Nephron (organoid): ENCODE results near the gene PRKAR2B.

Source experiments
- H3K27ac Mint-ChIP-seq, 3 experiments: 2 replicates each; pipeline ENCODE4 v1.8.0; 2020; ENCODE audit warnings: mixed read lengths in 3 of 3, mild to moderate bottlenecking in 2 of 3, moderate library complexity in 1 of 3
- H3K27me3 Mint-ChIP-seq: 2 replicates; pipeline ENCODE4 v1.8.0; 2021; ENCODE audit warnings: low read depth, mild to moderate bottlenecking, moderate library complexity, mixed read lengths
- H3K36me3 Mint-ChIP-seq: 2 replicates; pipeline ENCODE4 v1.8.0; 2020; ENCODE audit warnings: low read depth, mixed read lengths
- H3K4me1 Mint-ChIP-seq: 2 replicates; pipeline ENCODE4 v1.8.0; 2020; ENCODE audit warnings: mixed read lengths
- H3K4me3 Mint-ChIP-seq, 3 experiments: 2 replicates each; pipeline ENCODE4 v1.8.0; 2020; ENCODE audit warnings: mild to moderate bottlenecking in 3 of 3, mixed read lengths in 3 of 3, moderate library complexity in 2 of 3
- H3K9me3 Mint-ChIP-seq: 2 replicates; pipeline ENCODE4 v1.8.0; 2020; ENCODE audit warnings: mixed read lengths
- TF ChIP-seq, protein P1 (sequence below), 3 experiments: fragments of 200-600 bp; sonication (generic); IDR thresholded peaks; one replicate each; pipeline ENCODE4 v1.5.0; 2021; ENCODE audit warnings: antibody characterized with exemption in 3 of 3; ENCODE audit not compliant: unreplicated experiment in 3 of 3

PRKAR2B gene

DNA sequence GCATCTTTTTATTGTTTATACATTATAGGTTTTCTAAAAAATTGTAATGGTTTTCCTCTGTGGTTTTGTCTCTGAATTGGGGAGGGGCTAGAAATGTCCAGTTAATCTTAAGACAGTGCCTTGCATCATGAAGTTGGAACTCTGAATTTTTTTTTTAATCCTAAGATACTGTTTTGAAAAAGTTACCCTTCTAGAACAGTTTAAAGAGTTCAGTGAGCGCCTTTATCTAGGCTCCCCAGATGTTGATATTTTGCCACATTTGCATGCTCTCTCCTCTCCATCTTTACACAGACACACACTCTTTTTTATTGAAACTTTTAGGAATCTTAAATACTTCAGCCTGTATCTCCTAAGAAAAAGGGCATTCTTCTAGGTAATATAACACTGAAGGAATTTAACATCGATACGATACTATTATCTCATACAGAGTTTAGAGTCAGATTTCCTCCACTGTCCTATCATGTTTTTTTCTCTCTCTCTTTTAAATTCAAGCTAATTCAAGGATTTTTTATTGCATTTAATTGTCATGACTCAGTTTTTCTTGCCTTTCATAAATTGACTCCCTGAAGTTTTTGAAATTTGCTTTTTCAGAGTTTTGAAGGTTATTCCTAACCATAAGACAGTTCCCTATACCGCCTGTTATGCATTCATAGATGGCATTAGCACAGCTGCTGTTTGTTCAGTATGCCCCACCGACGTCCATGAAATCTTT, 31.5 kb downstream of the PRKAR2B start:
- no peaks in the 10 kb centered on the region for H3K27me3 Mint-ChIP-seq
- TF ChIP-seq, protein P1, sequence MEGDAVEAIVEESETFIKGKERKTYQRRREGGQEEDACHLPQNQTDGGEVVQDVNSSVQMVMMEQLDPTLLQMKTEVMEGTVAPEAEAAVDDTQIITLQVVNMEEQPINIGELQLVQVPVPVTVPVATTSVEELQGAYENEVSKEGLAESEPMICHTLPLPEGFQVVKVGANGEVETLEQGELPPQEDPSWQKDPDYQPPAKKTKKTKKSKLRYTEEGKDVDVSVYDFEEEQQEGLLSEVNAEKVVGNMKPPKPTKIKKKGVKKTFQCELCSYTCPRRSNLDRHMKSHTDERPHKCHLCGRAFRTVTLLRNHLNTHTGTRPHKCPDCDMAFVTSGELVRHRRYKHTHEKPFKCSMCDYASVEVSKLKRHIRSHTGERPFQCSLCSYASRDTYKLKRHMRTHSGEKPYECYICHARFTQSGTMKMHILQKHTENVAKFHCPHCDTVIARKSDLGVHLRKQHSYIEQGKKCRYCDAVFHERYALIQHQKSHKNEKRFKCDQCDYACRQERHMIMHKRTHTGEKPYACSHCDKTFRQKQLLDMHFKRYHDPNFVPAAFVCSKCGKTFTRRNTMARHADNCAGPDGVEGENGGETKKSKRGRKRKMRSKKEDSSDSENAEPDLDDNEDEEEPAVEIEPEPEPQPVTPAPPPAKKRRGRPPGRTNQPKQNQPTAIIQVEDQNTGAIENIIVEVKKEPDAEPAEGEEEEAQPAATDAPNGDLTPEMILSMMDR (IDR thresholded peaks at IDR 0.05; ENCODE audit: unreplicated experiment in 3 of 3), result no peak
- no peak overlapping the region for H3K27ac Mint-ChIP-seq
- H3K4me3 Mint-ChIP-seq, result no peak overlapping the region
- no peaks in the 10 kb centered on the region for H3K9me3 Mint-ChIP-seq
- H3K36me3 Mint-ChIP-seq, result no peaks in the 10 kb centered on the region
- peaks cover 4% of the 10 kb centered on the region for H3K4me1 Mint-ChIP-seq

DNA sequence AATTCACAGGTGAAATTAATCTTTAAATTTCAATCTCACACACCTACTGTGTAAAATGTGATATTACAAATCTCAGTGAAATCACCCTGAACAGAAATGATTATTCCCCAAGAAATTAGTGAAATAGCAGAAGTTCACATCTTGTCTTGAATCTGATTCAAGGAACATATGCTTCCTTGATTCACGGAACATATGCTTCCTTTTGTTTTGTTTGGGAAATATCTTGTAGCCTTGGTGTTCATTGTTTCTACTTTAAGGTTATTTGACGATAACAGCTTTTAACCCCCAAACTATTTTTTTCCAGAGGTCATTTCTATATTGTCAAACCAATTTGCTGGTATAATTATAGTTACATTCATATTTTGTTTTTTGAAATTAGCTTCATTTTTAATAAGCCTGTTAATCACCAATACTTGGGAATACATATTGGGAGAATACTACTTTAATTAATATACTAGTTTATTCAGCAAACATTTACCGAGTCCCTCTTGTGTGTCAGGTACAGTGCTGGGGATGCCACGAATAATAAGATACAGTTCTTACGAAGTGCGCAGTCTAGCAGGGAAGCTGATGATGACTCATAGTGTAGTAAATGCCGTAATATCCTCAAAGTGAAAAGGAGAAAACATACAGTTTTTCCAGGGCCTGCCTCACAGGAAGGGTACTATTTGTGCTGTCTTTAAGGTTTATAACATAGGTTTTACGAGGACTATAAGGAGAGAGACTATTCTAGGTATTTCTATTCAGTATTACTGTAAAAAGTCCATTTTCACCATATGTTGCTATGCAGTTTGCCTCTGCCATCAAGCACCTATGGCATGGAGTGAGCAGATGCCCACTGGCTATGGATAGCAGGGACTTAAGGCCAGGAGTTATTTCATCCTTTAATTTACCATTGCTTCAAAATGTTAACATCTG, 32.5 kb downstream of the PRKAR2B start:
- no peaks in the 10 kb centered on the region for H3K27me3 Mint-ChIP-seq
- H3K4me1 Mint-ChIP-seq, result peaks cover 4% of the 10 kb centered on the region
- H3K9me3 Mint-ChIP-seq, result no peaks in the 10 kb centered on the region
- H3K4me3 Mint-ChIP-seq, result no peak overlapping the region
- H3K27ac Mint-ChIP-seq, result no peak overlapping the region
- TF ChIP-seq, protein P1 (IDR thresholded peaks at IDR 0.05; ENCODE audit: unreplicated experiment in 3 of 3), result no peak
- no peaks in the 10 kb centered on the region for H3K36me3 Mint-ChIP-seq

DNA sequence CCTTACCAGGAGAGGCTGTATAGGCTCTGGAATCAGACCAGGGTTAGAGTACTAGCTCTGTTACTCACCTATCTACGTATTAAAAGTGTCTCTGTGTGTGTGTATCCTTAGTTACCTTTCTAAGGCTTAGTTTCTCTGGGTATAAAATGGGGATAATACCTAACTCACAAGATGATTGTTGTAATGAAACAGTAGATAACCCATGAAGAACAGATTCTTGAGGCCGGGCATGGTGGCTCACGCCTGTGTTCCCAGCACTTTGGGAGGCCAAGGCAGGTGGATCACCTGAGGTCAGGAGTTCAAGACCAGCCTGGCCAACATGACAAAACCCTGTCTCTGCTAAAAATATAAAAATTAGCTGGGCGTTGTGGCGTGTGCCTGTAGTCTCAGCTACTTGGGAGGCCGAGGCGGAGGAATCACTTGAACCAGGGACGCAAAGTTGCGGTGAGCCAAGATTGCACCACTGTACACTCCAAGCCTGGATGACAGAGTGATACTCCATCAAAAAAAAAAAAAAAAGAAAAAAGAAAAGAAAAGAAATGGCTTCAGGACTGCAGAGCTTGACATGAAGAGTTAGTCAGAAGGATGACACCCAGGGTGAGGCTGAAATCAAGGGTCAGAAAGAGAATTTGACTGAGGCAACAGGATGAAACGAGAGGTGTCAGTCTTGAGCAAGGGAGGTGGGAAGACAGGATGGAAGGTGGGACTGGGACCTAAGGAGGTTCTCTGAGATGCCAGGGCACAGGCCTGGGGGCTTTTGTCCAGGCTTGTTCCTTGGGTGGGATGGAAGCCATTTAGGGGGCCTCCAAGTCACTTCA, 33.4 kb downstream of the PRKAR2B start:
- Mint-ChIP-seq H3K27me3 (no peaks in the 10 kb centered on the region), H3K4me3 (no peak overlapping the region), H3K27ac (no peak overlapping the region), H3K9me3 (no peaks in the 10 kb centered on the region), H3K4me1 (peaks cover 4% of the 10 kb centered on the region), H3K36me3 (no peaks in the 10 kb centered on the region)
- TF ChIP-seq, protein P1 (IDR thresholded peaks at IDR 0.05; ENCODE audit: unreplicated experiment in 3 of 3), result no peak

DNA sequence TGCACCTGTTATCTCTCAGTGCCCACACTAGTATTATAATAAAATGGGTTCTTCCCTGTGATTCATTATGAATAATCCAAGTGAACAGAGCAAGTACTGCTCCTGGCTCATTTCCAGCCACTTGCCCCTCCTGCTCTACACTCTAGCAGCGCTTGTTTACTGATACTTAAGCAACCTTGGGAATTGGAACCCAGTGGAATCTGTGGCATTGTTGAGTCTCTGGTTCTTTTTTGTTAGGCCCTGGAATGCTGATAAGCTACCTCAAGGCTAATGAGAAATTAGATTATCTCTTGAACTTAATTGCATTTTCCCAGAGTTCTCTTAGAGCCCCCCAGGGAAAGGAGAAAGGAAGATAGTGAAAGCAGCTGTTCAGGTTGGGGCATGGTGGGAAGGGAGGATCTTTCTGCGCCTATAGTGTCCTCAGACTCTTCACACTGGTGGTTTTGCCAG, 34.0 kb downstream of the PRKAR2B start:
- TF ChIP-seq, protein P1 (IDR thresholded peaks at IDR 0.05; ENCODE audit: unreplicated experiment in 3 of 3), result no peak
- Mint-ChIP-seq H3K36me3 (no peaks in the 10 kb centered on the region), H3K4me3 (no peak overlapping the region), H3K27ac (no peak overlapping the region), H3K27me3 (no peaks in the 10 kb centered on the region), H3K4me1 (peaks cover 4% of the 10 kb centered on the region), H3K9me3 (no peaks in the 10 kb centered on the region)

DNA sequence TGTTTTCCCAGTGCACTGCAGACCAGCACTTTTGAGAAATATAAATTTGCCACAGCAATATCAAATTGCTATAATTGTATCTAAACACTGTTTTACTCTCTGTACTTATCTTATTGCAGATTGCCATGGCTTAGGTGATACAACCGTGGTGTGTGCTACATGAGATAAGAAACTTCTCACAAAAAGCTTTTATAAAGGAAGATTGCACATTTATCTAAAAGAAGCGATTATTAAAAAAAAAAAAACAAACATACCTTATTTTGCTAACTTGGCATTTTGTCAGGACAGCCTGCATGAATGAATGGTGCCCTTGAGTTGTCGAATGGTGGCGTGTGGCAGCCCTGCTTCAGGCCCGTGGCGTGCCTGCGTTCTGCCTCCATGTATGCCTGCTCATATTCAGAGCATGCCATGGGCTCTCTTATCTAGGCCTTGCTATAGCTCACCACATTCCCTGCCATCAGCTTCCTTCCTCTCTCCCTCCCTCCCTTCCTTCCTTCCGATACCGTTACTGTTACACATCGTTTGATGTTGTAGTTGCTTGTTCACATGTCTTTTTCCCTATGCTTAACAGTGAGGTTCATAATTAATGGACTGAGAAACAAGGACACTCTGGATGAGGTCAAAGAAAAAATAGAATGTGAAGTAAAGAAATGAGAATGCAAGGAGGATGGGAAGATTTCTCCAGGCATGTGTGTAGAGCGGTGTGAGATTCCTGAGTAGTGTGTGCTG, 34.9 kb downstream of the PRKAR2B start:
- peaks cover 4% of the 10 kb centered on the region for H3K4me1 Mint-ChIP-seq

More for the DNA sequence above, 34.9 kb downstream of the PRKAR2B start:
- Mint-ChIP-seq H3K36me3 (no peaks in the 10 kb centered on the region), H3K27me3 (no peaks in the 10 kb centered on the region), H3K27ac (no peak overlapping the region), H3K9me3 (no peaks in the 10 kb centered on the region), H3K4me3 (no peak overlapping the region)
- TF ChIP-seq, protein P1 (IDR thresholded peaks at IDR 0.05; ENCODE audit: unreplicated experiment in 3 of 3), result no peak
